HCT116 (cell line): ENCODE data around the gene VAV1. TPM values are rescaled to one million over a fixed set of nuclear protein-coding genes. Genes with fewer than 3 reads are reported as not detected.

Source experiments
- ATAC-seq: fragments of 200-7000 bp; cut with Tn5 transposase; 2 replicates; pipeline ENCODE4 v1.9.1; 2020; ENCODE audit warnings: mild to moderate bottlenecking, moderate library complexity
- BruUV-seq: library from RNA; stranded (reverse); fragments of 400-500 nt; replicated peaks from 2 replicates; lab custom pipeline; 2021; lab: Mats Ljungman, UMichigan
- CTCF ChIA-PET: fragments of 300-600 bp; sonication (Branson Sonifier 250); formaldehyde crosslinking; loops from one replicate; lab custom pipeline; 2021; ENCODE audit warnings: antibody characterized with exemption; lab: Charles Lee
- POLR2A ChIA-PET: fragments of 300-600, 350-600 bp; sonication (Branson Sonifier 250); formaldehyde crosslinking; loops from one replicate; lab custom pipeline; 2021; ENCODE audit warnings: antibody characterized with exemption; lab: Charles Lee
- RAD21 ChIA-PET, 2 experiments: fragments of 300-600 bp; sonication (Branson Sonifier 250); formaldehyde crosslinking; loops; one replicate each; lab custom pipeline; 2023; ENCODE audit warnings: low total read pairs in 2 of 2; ENCODE audit not compliant: uncharacterized antibody in 2 of 2, unreplicated experiment in 2 of 2, low non-redundant PET in 1 of 2; lab: Charles Lee
- DNase-seq: peaks from one replicate; pipeline ENCODE4 v3.0.0-alpha.2; 2010; ENCODE audit warnings: low read depth, low spot score
- H2AFZ ChIP-seq: fragments of 200-600 bp; shearing (Covaris generic), sonication (generic); 2 replicates; pipeline ENCODE4 v1.6.1; 2017; ENCODE audit warnings: low read depth, mixed run types, mixed read lengths, antibody characterized with exemption, low read length; ENCODE audit not compliant: poor library complexity, severe bottlenecking
- H3K27ac ChIP-seq: 2 replicates; pipeline ENCODE4 v1.5.1; 2012; ENCODE audit warnings: low read depth, low read length
- H3K27me3 ChIP-seq: fragments of 200-600 bp; sonication (generic); 2 replicates; pipeline ENCODE4 v1.6.1; 2016; ENCODE audit warnings: mixed run types, low read length, mixed read lengths; ENCODE audit not compliant: insufficient read depth
- H3K36me3 ChIP-seq, 2 experiments: fragments of 200-500 bp in 1 of 2; fragments of 200-600 bp in 1 of 2; sonication (Bioruptor generic) in 1 of 2; sonication (generic) in 1 of 2; 2 replicates each; pipeline versions ENCODE4 v1.5.1 to v1.6.1; 2014 to 2016; ENCODE audit warnings: low read length in 2 of 2, inconsistent platforms in 1 of 2, mixed read lengths in 1 of 2, mixed run types in 1 of 2; ENCODE audit not compliant: insufficient read depth in 2 of 2, control insufficient read depth in 1 of 2
- H3K4me1 ChIP-seq, 2 experiments: fragments of 200-600 bp in 1 of 2; sonication (generic) in 1 of 2; 2 replicates each; pipeline versions ENCODE4 v1.5.1 to v1.6.1; 2012 to 2017; ENCODE audit warnings: low read length in 2 of 2, inconsistent platforms in 1 of 2, mild to moderate bottlenecking in 1 of 2, mixed read lengths in 1 of 2, mixed run types in 1 of 2, moderate library complexity in 1 of 2; ENCODE audit not compliant: insufficient read depth in 2 of 2, control insufficient read depth in 1 of 2
- H3K4me2 ChIP-seq: fragments of 200-600 bp; sonication (generic); 2 replicates; pipeline ENCODE4 v1.6.1; 2017; ENCODE audit warnings: mixed run types, low read length, mixed read lengths
- H3K4me3 ChIP-seq, 2 experiments: fragments of 200-600 bp in 1 of 2; sonication (generic) in 1 of 2; replicated peaks in 1 of 2; 2 replicates each; pipeline ENCODE4 v1.5.1; 2011 to 2016; ENCODE audit warnings: low read length in 2 of 2, control low read depth in 1 of 2, low read depth in 1 of 2, mild to moderate bottlenecking in 1 of 2, mixed read lengths in 1 of 2, mixed run types in 1 of 2
- H3K79me2 ChIP-seq: fragments of 200-600 bp; sonication (generic); 2 replicates; pipeline ENCODE4 v1.6.1; 2017; ENCODE audit warnings: mild to moderate bottlenecking, mixed run types, low read length, moderate library complexity, mixed read lengths; ENCODE audit not compliant: insufficient read depth
- H3K9ac ChIP-seq: fragments of 200-600 bp; sonication (generic); 2 replicates; pipeline ENCODE4 v1.6.1; 2016; ENCODE audit warnings: low read length, mixed read lengths
- H3K9me2 ChIP-seq: fragments of 200-600 bp; sonication (generic), shearing (Covaris generic); 2 replicates; pipeline ENCODE4 v1.6.1; 2017; ENCODE audit warnings: mixed run types, mild to moderate bottlenecking, moderate library complexity; ENCODE audit not compliant: insufficient read depth
- H3K9me3 ChIP-seq, 2 experiments: fragments of 200-500 bp in 1 of 2; fragments of 200-600 bp in 1 of 2; sonication (Bioruptor generic) in 1 of 2; sonication (generic) in 1 of 2; 2 replicates each; pipeline ENCODE4 v1.6.1; 2014 to 2017; ENCODE audit warnings: low read length in 2 of 2, mixed read lengths in 2 of 2, inconsistent platforms in 1 of 2, low read depth in 1 of 2, mild to moderate bottlenecking in 1 of 2, mixed run types in 1 of 2, moderate library complexity in 1 of 2; ENCODE audit not compliant: control insufficient read depth in 1 of 2, insufficient read depth in 1 of 2
- H4K20me1 ChIP-seq: fragments of 200-600 bp; sonication (generic), shearing (Covaris generic); 2 replicates; pipeline ENCODE4 v1.6.1; 2017; ENCODE audit warnings: mixed run types, mild to moderate bottlenecking, moderate library complexity; ENCODE audit not compliant: insufficient read depth
- EZH2 ChIP-seq: fragments of 200-600 bp; sonication (generic); IDR thresholded peaks from 2 replicates; pipeline ENCODE4 v1.6.1; 2017; ENCODE audit warnings: antibody characterized with exemption, mixed run types
- EZH2phosphoT487 ChIP-seq: fragments of 200-600 bp; IDR thresholded peaks from 2 replicates; pipeline ENCODE4 v1.6.1; 2018; ENCODE audit warnings: antibody characterized with exemption, borderline replicate concordance
- FOSL1 ChIP-seq: IDR thresholded peaks from 2 replicates; pipeline ENCODE4 v1.6.1; 2012; ENCODE audit warnings: low read depth
- JUND ChIP-seq: IDR thresholded peaks from 2 replicates; pipeline ENCODE4 v1.6.1; 2012
- RAD21 ChIP-seq: IDR thresholded peaks from 2 replicates; pipeline ENCODE4 v1.6.1; 2012; ENCODE audit warnings: low read depth, mild to moderate bottlenecking
- SIN3A ChIP-seq: IDR thresholded peaks from 2 replicates; pipeline ENCODE4 v1.6.1; 2012; ENCODE audit warnings: low read depth
- ZFX ChIP-seq: fragments of 450-650 bp; IDR thresholded peaks from 2 replicates; pipeline ENCODE4 v1.6.1; 2017
- intact Hi-C: fragments of 100-400 bp; cut with micrococcal nuclease; formaldehyde crosslinking; loops from 2 replicates; pipeline ENCODE4 v1.10.0; 2022
- total RNA-seq: library from RNA; stranded (reverse); gene quantifications from one replicate; pipeline ENCODE4 v1.2.1, GENCODE V29; 2021; ENCODE audit not compliant: unreplicated experiment
- TF ChIP-seq, protein P1 (sequence below), 3 experiments: fragments of 200-600 bp in 1 of 3; sonication (generic) in 1 of 3; IDR thresholded peaks in 2 of 3; conservative IDR thresholded peaks in 1 of 3; 2 replicates each; pipeline ENCODE4 v1.5.1; 2012 to 2017; ENCODE audit warnings: low read depth in 2 of 3, low read length in 2 of 3, antibody characterized with exemption in 1 of 3, borderline replicate concordance in 1 of 3, control low read depth in 1 of 3, mild to moderate bottlenecking in 1 of 3, mixed read lengths in 1 of 3, mixed run types in 1 of 3, moderate library complexity in 1 of 3; ENCODE audit not compliant: insufficient read depth in 1 of 3
- TF ChIP-seq, protein P2 (sequence below): IDR thresholded peaks from 2 replicates; pipeline ENCODE4 v1.6.1; 2012
- TF ChIP-seq, protein P3 (sequence below): IDR thresholded peaks from 2 replicates; pipeline ENCODE4 v1.6.1; 2012; ENCODE audit warnings: low read depth

The VAV1 gene
- total RNA-seq, 1 experiment from 2014 or later = 20.6 TPM

DNA sequence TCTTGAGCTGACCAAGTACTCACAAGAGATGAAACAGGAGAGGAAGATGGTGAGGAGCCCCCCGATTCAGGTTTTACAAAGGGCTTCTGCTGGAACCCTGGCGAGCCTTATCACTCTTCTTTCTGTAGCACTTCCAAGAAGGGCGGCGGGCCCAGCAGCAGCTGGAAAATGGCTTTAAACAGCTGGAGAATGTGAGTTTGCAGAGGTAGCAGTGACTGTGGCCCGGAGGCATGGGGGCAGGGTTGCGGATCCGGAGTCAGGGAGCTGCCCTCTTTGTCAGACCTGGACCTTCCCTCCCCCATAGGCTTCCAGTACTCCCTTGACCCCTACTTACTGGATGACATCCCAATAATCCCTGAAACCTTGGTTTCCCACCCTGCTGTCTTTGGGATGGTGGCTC is 29.4 kb upstream of the VAV1 start:
- Histone ChIP-seq H3K79me2 (peaks cover 69% of the 10 kb centered on the region), H3K36me3 (peaks cover 23 to 30% of the 10 kb centered on the region in 2 experiments), H4K20me1 (no peaks in the 10 kb centered on the region)
- no TSS peak for BruUV-seq
- ChIA-PET POLR2A (no interaction called here), RAD21 (no interaction called here)
- no peak for TF ChIP-seq FOSL1
- no peak for TF ChIP-seq ZFX
- no peak for TF ChIP-seq EZH2
- TF ChIP-seq JUND = no peak
- no peak for TF ChIP-seq EZH2phosphoT487
- no peak for TF ChIP-seq RAD21
- TF ChIP-seq, protein P1, sequence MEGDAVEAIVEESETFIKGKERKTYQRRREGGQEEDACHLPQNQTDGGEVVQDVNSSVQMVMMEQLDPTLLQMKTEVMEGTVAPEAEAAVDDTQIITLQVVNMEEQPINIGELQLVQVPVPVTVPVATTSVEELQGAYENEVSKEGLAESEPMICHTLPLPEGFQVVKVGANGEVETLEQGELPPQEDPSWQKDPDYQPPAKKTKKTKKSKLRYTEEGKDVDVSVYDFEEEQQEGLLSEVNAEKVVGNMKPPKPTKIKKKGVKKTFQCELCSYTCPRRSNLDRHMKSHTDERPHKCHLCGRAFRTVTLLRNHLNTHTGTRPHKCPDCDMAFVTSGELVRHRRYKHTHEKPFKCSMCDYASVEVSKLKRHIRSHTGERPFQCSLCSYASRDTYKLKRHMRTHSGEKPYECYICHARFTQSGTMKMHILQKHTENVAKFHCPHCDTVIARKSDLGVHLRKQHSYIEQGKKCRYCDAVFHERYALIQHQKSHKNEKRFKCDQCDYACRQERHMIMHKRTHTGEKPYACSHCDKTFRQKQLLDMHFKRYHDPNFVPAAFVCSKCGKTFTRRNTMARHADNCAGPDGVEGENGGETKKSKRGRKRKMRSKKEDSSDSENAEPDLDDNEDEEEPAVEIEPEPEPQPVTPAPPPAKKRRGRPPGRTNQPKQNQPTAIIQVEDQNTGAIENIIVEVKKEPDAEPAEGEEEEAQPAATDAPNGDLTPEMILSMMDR (IDR thresholded peaks at IDR 0.05 in 2 of 3, conservative IDR thresholded peaks at IDR 0.05 in 1 of 3; ENCODE audit: borderline replicate concordance in 1 of 3, insufficient read depth in 1 of 3, low read depth in 2 of 3, low read length in 2 of 3) = no peak
- TF ChIP-seq SIN3A = no peak
- TF ChIP-seq, protein P2, sequence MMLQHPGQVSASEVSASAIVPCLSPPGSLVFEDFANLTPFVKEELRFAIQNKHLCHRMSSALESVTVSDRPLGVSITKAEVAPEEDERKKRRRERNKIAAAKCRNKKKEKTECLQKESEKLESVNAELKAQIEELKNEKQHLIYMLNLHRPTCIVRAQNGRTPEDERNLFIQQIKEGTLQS = no peak
- TF ChIP-seq, protein P3, sequence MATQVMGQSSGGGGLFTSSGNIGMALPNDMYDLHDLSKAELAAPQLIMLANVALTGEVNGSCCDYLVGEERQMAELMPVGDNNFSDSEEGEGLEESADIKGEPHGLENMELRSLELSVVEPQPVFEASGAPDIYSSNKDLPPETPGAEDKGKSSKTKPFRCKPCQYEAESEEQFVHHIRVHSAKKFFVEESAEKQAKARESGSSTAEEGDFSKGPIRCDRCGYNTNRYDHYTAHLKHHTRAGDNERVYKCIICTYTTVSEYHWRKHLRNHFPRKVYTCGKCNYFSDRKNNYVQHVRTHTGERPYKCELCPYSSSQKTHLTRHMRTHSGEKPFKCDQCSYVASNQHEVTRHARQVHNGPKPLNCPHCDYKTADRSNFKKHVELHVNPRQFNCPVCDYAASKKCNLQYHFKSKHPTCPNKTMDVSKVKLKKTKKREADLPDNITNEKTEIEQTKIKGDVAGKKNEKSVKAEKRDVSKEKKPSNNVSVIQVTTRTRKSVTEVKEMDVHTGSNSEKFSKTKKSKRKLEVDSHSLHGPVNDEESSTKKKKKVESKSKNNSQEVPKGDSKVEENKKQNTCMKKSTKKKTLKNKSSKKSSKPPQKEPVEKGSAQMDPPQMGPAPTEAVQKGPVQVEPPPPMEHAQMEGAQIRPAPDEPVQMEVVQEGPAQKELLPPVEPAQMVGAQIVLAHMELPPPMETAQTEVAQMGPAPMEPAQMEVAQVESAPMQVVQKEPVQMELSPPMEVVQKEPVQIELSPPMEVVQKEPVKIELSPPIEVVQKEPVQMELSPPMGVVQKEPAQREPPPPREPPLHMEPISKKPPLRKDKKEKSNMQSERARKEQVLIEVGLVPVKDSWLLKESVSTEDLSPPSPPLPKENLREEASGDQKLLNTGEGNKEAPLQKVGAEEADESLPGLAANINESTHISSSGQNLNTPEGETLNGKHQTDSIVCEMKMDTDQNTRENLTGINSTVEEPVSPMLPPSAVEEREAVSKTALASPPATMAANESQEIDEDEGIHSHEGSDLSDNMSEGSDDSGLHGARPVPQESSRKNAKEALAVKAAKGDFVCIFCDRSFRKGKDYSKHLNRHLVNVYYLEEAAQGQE = no peak
- TF ChIP-seq, all 23 proteins: peak for 0
- H3K4me1 ChIP-seq = peaks cover 52 to 63% of the 10 kb centered on the region in 2 experiments
- no peak overlapping the region for H2AFZ ChIP-seq
- H3K9ac ChIP-seq = peak overlapping the region; percentile 32; the same call in 1 of the 2 replicates
- CTCF ChIA-PET = no interaction called here
- DNase-seq (no peak), ATAC-seq (no peak)
- intact Hi-C loops = no loop called here
- H3K27me3 ChIP-seq = no peaks in the 10 kb centered on the region
- H3K27ac ChIP-seq = peak overlapping the region; percentile 98
- no peaks in the 10 kb centered on the region for H3K9me2 ChIP-seq
- peak overlapping the region; percentile 72 for H3K4me2 ChIP-seq
- H3K9me3 ChIP-seq = no peaks in the 10 kb centered on the region
- H3K4me3 ChIP-seq = no peak overlapping the region
